ENCODE measurements around the gene SHROOM4. TPM values are rescaled to one million over a fixed set of nuclear protein-coding genes. Genes with fewer than 3 reads are reported as not detected.

SHROOM4 gene
- total RNA-seq, 6 experiments from 2014 or later = 0.55 to 2.0 (median 1.2) TPM

DNA sequence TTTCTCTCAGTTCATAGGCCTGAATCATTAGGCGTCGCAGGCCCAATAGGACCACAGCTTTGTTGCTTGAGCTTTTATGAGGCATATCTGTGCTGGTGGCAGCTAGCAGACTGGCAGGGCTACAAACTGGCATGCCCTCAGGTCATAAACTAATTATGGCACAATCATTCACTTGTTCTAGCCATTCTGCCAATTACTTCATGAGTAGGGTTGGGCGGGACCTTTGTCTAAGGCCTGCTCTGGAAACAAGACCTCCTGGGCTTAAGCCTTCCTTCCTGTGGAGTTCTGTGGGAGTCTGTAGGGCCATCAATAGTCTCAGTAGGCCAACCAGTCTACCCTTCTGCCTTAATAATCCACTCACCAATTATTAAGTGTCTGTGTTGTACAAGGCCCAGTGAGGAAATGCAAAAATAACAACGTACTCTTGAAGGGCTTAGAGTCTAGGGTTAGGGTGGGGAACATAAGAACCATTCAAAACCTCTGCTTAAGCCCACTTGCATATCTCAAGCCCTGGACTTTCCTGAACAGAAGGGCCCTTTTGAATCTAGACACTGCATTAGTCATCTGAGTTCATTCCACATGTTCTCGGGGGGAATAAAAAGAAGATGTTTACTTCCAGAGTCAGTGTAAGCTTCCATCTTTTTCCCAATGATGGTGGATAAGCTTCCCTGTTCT is 44.5 kb downstream of the SHROOM4 start:
- no peak for TF ChIP-seq POLR2A (IDR thresholded peaks at IDR 0.05)
- no peak for TF ChIP-seq CTCF (IDR thresholded peaks at IDR 0.05)
- H3K27ac ChIP-seq = no peak overlapping the region
- no peak overlapping the region for H3K4me3 ChIP-seq
- DNase-seq = no peak
- H3K27me3 ChIP-seq = peaks cover 0 to 4% of the 10 kb centered on the region in 2 donors
- intact Hi-C loops (cut with DNase I) = no loop called here
- WGBS (ENCODE audit: insufficient coverage, low coverage, low lambda C conversion rate, missing lambda C conversion rate) = 93% methylated on average over 4 of the region's 5 CpGs
- no peaks in the 10 kb centered on the region for H3K4me1 ChIP-seq
- no peak for ATAC-seq
- H3K36me3 ChIP-seq = no peaks in the 10 kb centered on the region
- H3K9me3 ChIP-seq = no peaks in the 10 kb centered on the region

GRCh38 chrX:50768801-50769200 is 45.2 kb downstream of the SHROOM4 start:
- Histone ChIP-seq H3K9me3 (no peaks in the 10 kb centered on the region), H3K27ac (no peak overlapping the region), H3K4me1 (no peaks in the 10 kb centered on the region), H3K4me3 (no peak overlapping the region), H3K27me3 (peaks cover 0 to 4% of the 10 kb centered on the region in 2 donors), H3K36me3 (no peaks in the 10 kb centered on the region)
- DNase-seq (no peak), ATAC-seq (no peak)
- WGBS (ENCODE audit: insufficient coverage, low coverage, low lambda C conversion rate, missing lambda C conversion rate) = 42% methylated on average over 1 of the region's 1 CpG
- no peak for TF ChIP-seq CTCF (IDR thresholded peaks at IDR 0.05)
- no peak for TF ChIP-seq POLR2A (IDR thresholded peaks at IDR 0.05)
- intact Hi-C loops (cut with DNase I) = no loop called here

GRCh38 chrX:50765986-50766385 is 48.0 kb downstream of the SHROOM4 start:
- no peak for DNase-seq
- H3K36me3 ChIP-seq = no peaks in the 10 kb centered on the region

GRCh38 chrX:50762578-50762977 is 51.4 kb downstream of the SHROOM4 start:
- no peak for TF ChIP-seq CTCF (IDR thresholded peaks at IDR 0.05)
- no peak for TF ChIP-seq POLR2A (IDR thresholded peaks at IDR 0.05)
- intact Hi-C loops (cut with DNase I) = no loop called here
- Histone ChIP-seq H3K9me3 (no peaks in the 10 kb centered on the region), H3K4me1 (no peaks in the 10 kb centered on the region), H3K36me3 (no peaks in the 10 kb centered on the region), H3K27me3 (peaks cover 0 to 4% of the 10 kb centered on the region in 2 donors), H3K4me3 (no peak overlapping the region), H3K27ac (no peak overlapping the region)
- DNase-seq = no peak
- WGBS (ENCODE audit: insufficient coverage, low coverage, low lambda C conversion rate, missing lambda C conversion rate) = 50% methylated on average over 2 of the region's 2 CpGs
- ATAC-seq = no peak

More at GRCh38 chrX:50765986-50766385, 48.0 kb downstream of the SHROOM4 start:
- intact Hi-C loops (cut with DNase I) = no loop called here
- Histone ChIP-seq H3K4me1 (no peaks in the 10 kb centered on the region), H3K27me3 (peaks cover 0 to 4% of the 10 kb centered on the region in 2 donors), H3K9me3 (no peaks in the 10 kb centered on the region), H3K4me3 (no peak overlapping the region), H3K27ac (no peak overlapping the region)
- no peak for ATAC-seq
- 58% methylated on average over 3 of the region's 3 CpGs for WGBS (ENCODE audit: insufficient coverage, low coverage, low lambda C conversion rate, missing lambda C conversion rate)
- TF ChIP-seq CTCF (IDR thresholded peaks at IDR 0.05) (no peak), POLR2A (IDR thresholded peaks at IDR 0.05) (no peak)

Data from right lobe of liver (tissue), 6 donors.